Measurements from ENCODE around the gene CDPF1.

Gene CDPF1, protein sequence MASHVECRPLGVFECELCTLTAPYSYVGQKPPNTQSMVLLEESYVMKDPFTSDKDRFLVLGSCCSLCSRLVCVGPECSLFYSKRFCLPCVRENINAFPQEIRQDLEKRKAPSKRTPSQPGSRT

DNA sequence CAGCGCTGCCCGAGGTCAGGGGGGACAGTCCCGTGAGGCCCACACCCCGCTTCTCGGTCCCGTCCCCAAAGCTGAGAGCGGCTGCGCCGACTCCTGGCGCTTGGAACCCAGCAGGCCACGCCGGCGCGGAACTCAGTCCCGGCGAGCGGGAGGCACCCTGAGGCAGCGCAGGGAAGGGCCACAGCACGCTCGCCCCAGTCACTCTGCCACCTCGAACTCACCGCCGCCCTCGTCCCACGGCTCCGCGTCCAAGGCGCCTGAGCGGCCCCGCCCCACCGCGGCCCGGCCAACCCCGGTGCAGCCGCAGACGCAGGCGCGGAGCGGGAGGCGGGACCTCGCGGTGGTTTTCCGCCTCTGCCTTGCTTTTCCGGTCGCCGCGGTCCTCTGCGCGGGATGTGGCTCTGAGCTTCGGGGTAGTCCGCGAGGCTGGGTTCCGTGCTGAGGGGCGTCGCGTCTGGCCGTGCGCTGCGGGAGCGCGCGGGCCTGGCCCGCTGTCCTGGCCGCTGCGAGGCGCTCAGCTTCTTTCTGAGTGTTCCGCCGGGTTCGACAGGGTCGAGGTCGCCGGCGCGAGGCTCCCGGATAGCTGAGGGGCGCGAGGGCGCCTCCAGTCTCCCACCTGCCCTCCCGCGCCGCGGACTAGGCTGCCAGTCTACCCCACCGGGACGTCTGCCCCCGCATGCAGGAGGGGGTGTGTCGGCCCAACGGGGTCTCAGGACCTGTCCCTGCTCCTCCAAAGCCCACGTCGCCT is at the start of gene CDPF1:
Gene CDPF1 (minus strand): TSS at position 259 of the 748 bp plus-strand sequence. CDS start 2,009 bp downstream, outside the sequence.
- peak; percentile 78 for DNase-seq

- DNase-seq = no peak
Observed at GRCh38 chr22:46299101-46299500, 49.0 kb upstream of the CDPF1 start.

- DNase-seq = no peak
Observed at GRCh38 chr22:46297151-46297812, 47.2 kb upstream of the CDPF1 start.

GRCh38 chr22:46296257-46297150 is 46.4 kb upstream of the CDPF1 start, which contains the start of gene GTSE1:
Gene GTSE1 (plus strand): TSS chr22:46296870. CDS start chr22:46297401, 531 bp downstream.
- peak; percentile 96 for DNase-seq

DNA sequence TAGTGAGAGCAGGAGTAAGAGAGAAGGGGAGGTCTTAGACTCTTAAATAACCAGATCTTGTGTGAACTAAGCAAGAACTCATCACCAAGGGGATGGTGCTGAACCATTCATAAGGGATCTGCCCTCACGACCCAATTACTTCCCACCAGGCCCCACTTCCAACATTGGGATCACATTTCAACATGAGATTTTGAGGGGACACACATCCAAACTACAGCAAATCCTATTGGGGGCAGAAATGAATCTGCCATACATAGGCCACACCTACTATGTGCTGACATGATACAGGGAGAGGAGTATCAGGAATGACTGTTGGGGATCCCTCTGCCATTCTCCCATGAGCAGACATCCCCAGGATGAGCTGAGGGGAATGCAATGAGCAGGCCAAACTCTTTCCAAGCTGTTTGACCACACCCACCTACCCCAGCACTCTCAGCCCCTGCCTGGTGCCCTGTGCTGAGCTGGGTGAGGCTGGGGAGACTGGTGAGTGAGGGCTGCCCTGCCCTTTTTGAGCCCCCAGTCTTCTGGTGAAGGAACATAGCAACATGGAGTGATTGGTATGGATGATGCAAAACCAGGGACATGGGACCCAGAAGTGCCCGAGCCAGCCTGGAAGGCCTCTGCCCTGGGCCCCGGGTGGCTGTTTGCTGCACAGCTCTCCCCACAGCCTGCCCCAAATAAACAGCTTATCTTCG is 45.3 kb upstream of the CDPF1 start:
- no peak for DNase-seq

- no peak for DNase-seq
Observed at GRCh38 chr22:46294784-46295183, 44.7 kb upstream of the CDPF1 start.

GRCh38 chr22:46293577-46294260 is 43.6 kb upstream of the CDPF1 start:
- no peak for DNase-seq

DNA sequence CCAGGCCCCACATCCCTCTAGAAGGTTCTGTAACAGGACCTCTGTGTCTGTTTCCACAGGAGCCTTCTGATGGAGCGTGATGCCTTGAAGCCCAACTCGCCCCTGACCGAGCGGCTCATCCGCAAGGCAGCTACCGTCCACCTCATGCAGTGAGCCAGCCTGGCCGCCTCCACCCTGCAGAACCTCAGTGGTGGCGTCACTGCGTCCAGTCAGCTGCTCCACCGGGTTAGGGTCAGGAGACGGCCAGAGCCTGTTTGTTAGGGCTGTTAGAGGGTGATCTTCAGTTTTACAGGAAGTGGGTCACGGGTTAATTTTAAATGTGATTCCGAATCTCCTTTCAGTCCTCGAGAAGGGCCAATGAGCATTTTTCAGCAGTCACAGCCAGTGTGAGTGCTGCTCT is 42.6 kb upstream of the CDPF1 start:
- no peak for DNase-seq

GRCh38 chr22:46292173-46292572 is 42.1 kb upstream of the CDPF1 start:
- no peak for DNase-seq

DNA sequence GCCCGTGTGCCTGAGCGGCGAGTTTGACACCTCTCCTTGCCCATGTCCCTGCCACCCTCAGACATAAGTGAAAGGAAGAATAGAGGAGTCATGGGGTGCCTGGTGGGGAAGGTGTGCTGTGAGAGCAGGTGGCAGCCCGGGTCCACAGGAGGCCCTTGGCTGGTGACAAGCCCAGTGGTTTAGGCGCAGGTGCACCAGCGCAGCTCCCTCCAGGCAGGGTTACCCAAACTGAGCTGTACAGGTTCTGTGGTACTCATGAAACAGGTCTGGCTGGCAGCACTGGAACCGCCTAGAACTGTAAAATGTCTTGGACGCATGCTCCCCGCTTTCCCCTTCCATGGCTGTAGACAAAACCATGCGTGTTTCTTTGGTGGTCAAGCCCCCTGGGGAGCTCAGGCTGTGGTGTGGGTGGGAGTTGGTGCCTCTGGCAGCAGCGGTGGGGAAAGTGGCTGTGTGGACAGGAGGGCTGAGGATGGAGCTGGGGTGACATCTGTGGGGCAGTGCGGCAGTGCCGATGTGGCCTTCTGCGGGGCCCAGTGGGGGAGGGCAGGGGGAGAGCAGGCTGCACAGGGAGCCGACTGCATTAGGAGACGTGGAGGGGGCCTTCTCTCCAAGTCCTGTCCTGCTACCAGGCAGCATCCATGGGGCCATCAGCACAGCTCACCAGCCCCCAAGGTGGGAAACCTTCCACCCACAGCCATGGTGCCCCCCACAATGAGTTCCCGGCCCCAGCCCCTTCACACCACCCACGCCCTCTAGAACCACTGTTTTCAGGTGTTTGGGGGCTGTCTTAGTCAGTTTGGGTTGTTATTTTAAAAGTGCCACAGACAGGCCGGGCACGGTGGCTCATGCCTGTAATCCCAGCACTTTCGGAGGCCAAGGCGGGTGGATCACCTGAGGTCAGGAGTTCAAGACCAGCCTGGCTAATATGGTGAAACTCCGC is 41.0 kb upstream of the CDPF1 start:
- DNase-seq = no peak

DNA sequence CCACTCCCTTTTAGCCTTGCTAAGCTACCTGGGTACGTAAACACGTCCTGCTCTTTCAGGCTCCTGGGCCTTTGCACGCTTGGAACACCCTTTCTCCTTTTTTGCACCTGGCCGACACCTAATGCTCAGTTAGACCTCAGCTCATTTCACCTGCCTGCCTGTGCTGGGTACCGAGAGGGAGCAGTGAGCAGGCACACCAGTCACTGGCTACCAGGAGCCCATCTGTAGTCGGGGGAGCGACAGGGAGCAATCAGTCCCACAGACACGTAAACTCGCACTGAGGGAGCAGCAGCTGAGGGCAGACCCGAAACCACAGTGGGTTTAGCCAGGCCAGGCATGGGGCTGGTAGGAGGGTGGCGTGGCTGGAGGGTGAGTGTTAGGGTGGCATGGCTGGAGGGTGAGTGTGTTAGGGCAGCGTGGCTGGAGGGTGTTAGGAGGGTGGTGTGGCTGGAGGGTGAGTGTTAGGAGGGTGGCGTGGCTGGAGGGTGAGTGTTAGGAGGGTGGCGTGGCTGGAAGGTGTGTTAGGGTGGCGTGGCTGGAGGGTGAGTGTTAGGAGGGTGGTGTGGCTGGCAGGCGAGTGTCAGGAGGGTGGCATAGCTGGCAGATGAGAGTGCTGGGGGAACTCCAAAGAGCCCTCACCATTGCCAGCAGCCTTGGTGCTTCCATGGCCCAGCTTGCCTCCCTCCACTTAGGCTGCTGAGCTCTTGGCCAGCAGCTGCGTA is 40.2 kb upstream of the CDPF1 start:
- no peak for DNase-seq

GRCh38 chr22:46289244-46289891 is 39.3 kb upstream of the CDPF1 start:
- DNase-seq = no peak

DNA sequence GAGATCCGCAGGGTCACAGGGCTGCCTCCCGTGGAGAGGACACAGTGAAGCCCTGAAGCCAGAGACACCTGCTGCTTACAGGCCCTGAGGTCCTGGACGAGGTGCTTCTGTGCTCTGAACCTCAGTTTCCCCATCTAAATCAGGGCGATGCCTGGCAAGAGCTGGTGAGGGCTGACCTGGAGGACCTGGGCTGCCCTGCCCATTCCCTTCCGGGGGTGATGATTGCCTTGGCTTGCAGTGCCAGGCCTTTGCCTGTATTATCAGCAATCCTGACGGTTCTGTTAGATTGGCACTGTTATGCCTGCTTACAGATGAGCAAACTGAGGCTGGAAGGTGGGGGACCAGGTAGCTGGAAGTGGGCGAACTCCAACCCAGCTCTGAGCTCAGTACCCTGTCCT is 38.8 kb upstream of the CDPF1 start:
- DNase-seq = no peak

DNA sequence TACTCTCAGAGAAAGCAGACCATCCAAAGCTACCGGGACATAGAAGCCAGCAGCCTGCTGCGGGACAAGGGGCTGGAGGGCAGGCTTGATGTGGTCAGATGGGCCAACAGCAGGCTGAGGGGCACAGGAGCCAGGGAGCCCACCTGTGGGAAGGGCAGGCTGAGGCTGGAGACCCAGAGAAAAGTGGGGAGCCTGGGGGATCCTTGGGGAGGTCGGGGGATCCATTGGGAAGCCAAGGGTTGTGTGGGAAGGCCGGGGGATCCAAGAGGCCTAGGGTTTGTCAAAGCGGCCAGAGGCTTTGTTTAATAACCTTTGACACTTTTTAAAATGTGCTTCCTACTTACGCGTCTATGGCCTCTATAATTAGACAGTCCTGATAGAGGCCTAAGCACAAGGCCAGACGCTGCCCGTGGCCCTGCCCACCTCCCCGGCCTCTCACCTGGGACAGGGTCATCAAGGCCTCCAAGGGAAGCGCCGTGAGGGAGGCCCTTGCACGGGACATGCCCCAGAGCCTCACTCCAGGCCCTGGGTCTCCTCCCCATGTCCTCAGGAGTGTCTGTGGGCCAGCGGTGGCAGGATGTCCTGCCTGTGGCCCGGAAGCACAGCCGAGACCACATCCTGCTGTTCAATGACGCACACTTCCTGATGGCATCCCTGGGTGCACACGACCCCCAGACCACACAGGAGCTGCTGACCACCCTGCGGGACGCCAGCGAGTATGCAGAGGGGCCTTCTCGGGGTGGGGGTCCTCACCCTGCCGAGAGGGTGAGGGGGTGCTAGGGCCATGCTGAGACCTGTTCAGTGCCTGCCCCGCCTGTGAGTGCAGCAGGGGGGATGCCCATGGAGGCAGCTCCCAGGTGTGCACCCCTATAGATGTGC is 38.0 kb upstream of the CDPF1 start:
- no peak for DNase-seq

DNA sequence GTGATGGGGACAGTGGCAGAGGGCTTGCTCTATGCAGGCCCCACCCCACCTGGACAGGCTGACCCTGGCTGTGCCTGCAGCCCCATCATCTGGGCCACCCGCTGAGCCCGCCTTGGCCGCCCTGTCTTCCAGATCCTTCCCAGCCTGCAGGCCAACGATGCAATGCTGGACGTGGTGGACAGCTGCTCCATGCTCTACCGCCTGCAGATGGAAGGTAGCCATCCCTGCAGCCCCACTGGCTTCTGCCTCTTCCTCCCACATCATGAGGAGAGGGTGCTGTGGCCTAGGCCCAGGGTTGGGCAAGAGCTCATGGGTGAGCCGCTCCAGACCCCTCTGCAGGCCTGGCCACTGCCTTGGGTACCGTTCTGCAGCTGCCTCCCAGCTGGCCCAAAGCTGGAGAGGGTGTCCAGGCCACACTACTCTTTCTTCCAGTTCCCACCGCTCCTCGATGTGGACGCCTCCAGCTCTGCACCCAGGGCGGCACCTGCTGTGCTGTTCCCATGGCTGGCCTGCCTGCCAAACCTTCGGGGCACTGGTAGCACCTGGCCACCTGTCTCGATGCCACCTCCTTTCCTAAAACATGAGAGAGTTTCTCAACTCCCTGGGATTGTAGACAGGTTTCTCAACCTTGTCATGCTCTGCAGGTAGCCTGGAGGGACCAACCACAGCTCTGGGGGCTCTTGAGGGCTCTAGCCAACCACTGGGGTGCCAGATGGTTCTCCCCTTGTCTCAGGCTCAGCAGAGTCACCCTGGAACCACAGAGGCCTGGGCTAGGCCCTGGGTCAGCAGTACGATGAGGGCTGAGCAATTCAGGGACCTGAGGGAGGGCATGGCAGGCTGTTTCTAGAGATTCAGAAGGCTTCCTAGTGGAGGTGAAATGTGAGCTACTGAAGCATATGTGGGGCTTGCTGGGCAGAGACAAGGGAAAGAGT is 37.1 kb upstream of the CDPF1 start:
- no peak for DNase-seq

- no peak for DNase-seq
Observed at GRCh38 chr22:46286006-46286405, 35.9 kb upstream of the CDPF1 start.
